Activated CD8-positive, alpha-beta memory T cell treated with anti-CD3 and anti-CD28 coated beads, Interleukin-2, amount 50 U/mL, for 4 hours (primary cell): ENCODE data around the gene RUSC2.
"Not testable (repeated sequence)": the region's sequence is repeated elsewhere in the genome, so short reads cannot be mapped to it uniquely, and the experiment has no call there.

ENCODE experiments used
- DNase-seq: peaks from one replicate; pipeline ENCODE4 v3.0.0-alpha.2; 2020

Gene RUSC2

GRCh38 chr9:35526087-35526801, 36.3 kb downstream of the RUSC2 start:
- DNase-seq: no peak

GRCh38 chr9:35529161-35529823, 39.4 kb downstream of the RUSC2 start:
- DNase-seq: no peak

DNA sequence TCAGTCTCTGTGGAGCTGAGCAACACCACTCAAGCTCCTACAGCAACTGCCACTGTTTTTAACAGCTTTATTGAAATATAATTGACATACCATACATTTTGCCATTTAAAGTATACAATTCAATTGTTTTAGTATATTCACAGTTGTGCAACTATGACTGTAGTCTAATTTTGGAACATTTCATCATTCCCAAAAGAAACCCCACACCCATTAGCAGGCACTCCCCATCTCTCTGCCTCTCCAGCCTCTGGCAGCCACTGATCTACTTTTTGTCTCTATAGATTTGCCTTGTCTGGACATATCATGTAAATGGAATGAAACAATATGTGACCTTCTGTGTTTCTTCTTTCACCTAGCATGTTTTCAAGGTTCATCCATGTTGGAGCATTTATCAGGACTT, 43.5 kb downstream of the RUSC2 start:
- DNase-seq: no peak

GRCh38 chr9:35534921-35535320, 45.0 kb downstream of the RUSC2 start:
- DNase-seq: not testable (repeated sequence)

DNA sequence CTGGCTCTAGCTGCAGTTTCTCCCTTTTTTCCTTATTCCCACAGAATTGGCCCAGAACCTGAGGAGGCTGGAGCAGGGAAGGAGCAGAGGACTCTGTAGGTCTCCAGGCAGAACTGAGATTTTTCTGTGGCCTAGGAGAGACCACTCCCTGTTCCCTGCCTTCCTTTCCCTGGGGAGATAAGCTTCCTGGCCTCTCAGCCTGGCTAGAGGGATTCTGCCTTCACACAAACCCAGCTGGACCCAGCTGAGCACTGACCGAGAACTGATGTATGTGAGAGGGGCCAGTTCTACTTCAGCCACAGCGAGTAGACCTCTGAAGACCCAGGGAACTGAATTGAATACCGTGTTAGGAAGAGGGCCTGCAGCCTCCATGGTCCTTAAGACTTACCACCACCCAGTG, 48.0 kb downstream of the RUSC2 start:
- no peak for DNase-seq

DNA sequence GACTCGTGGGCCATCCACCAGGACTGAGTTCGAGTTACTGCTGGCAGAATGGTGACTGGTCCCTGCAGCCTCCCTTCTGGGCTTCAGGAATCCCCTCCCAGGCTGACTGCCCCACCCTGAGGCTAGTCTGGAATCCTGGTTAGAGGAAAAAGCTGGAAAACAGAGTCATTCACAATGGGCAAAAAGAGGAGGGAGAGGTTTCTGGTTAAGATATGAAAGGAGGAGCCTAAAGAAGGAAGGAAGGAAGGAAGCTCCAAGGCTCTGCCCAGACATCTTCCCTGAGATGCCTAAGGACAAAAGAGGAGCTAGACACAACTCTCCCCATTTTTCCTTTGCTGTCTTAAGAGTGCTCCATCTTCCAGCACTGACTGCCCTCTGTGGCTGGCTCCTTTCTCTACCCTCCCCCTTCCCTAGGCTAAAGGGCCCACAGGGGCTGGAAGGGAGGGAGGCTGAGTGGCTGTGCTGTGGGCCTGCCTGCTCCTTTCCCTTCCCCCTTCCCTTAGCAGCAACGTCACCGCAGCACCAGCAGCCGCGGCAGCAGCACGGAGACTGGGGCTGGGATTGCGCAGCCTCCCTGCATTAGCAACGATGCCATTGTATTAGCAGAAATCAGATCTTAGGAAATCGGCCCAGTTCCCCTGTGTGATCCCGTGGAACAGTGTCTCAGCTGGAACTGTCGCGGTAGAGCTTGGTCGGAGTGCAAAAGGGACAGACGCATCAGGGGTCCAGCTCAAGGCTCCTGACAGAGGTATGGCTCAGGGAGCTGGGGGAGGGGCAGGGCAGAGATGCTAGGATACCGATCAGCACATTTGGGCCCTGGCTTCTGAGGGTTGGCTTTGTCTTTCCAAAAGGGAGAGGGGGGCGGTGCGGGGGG, 48.7 kb downstream of the RUSC2 start:
- no peak for DNase-seq
